Measurements from ENCODE around the gene ROBO1. TPM values are rescaled to one million over a fixed set of nuclear protein-coding genes. Genes with fewer than 3 reads are reported as not detected.

The ROBO1 gene
- total RNA-seq, 6 experiments from 2014 or later, result 1.1 to 7.2 (median 4.3) TPM

- H3K36me3 ChIP-seq, result no peaks in the 10 kb centered on the region
- H3K27ac ChIP-seq, result no peak overlapping the region
- H3K4me1 ChIP-seq, result no peaks in the 10 kb centered on the region
- WGBS (ENCODE audit: insufficient coverage, low coverage, low lambda C conversion rate, missing lambda C conversion rate), result 72% methylated on average over 4 of the region's 4 CpGs
- DNase-seq (no peak), ATAC-seq (no peak)
- no peaks in the 10 kb centered on the region for H3K9me3 ChIP-seq
- intact Hi-C loops (cut with DNase I), result no loop called here
- TF ChIP-seq POLR2A (IDR thresholded peaks at IDR 0.05) (no peak), CTCF (IDR thresholded peaks at IDR 0.05) (no peak)
- H3K4me3 ChIP-seq, result no peak overlapping the region
- H3K27me3 ChIP-seq, result no peaks in the 10 kb centered on the region
Observed at GRCh38 chr3:78708565-78709073, 1059.2 kb downstream of the ROBO1 start.

GRCh38 chr3:78707609-78708008 lies 1060.2 kb downstream of the ROBO1 start:
- DNase-seq, result no peak
- no peaks in the 10 kb centered on the region for H3K9me3 ChIP-seq
- H3K27ac ChIP-seq, result no peak overlapping the region
- no peaks in the 10 kb centered on the region for H3K27me3 ChIP-seq
- H3K4me1 ChIP-seq, result no peaks in the 10 kb centered on the region
- intact Hi-C loops (cut with DNase I), result no loop called here
- H3K4me3 ChIP-seq, result no peak overlapping the region
- TF ChIP-seq CTCF (IDR thresholded peaks at IDR 0.05), result no peak
- no peak for ATAC-seq
- no peaks in the 10 kb centered on the region for H3K36me3 ChIP-seq
- 64% methylated on average over 2 of the region's 2 CpGs for WGBS (ENCODE audit: insufficient coverage, low coverage, low lambda C conversion rate, missing lambda C conversion rate)

GRCh38 chr3:78706906-78707523 lies 1060.8 kb downstream of the ROBO1 start:
- no peaks in the 10 kb centered on the region for H3K9me3 ChIP-seq
- intact Hi-C loops (cut with DNase I), result no loop called here
- no peak overlapping the region for H3K27ac ChIP-seq
- H3K36me3 ChIP-seq, result no peaks in the 10 kb centered on the region
- 71% methylated on average over 3 of the region's 3 CpGs for WGBS (ENCODE audit: insufficient coverage, low coverage, low lambda C conversion rate, missing lambda C conversion rate)
- no peaks in the 10 kb centered on the region for H3K4me1 ChIP-seq
- no peaks in the 10 kb centered on the region for H3K27me3 ChIP-seq
- no peak for DNase-seq
- no peak for TF ChIP-seq POLR2A (IDR thresholded peaks at IDR 0.05)
- TF ChIP-seq CTCF (IDR thresholded peaks at IDR 0.05), result no peak
- ATAC-seq, result no peak
- no peak overlapping the region for H3K4me3 ChIP-seq

- Histone ChIP-seq H3K36me3 (no peaks in the 10 kb centered on the region), H3K27me3 (no peaks in the 10 kb centered on the region), H3K27ac (no peak overlapping the region), H3K4me3 (no peak overlapping the region), H3K4me1 (no peaks in the 10 kb centered on the region), H3K9me3 (no peaks in the 10 kb centered on the region)
- intact Hi-C loops (cut with DNase I), result no loop called here
- WGBS (ENCODE audit: insufficient coverage, low coverage, low lambda C conversion rate, missing lambda C conversion rate), result 31% methylated on average over 2 of the region's 2 CpGs
- TF ChIP-seq CTCF (IDR thresholded peaks at IDR 0.05) (no peak), POLR2A (IDR thresholded peaks at IDR 0.05) (no peak)
- DNase-seq (no peak), ATAC-seq (no peak)
Observed at GRCh38 chr3:78703944-78704343, 1063.9 kb downstream of the ROBO1 start.

All from right lobe of liver (tissue), 6 donors.